Motor neuron (in vitro differentiated cells): ENCODE measurements around the gene HSFX3. TPM values are rescaled to one million over a fixed set of nuclear protein-coding genes. Genes with fewer than 3 reads are reported as not detected.
"Not testable (repeated sequence)": the region's sequence is repeated elsewhere in the genome, so short reads cannot be mapped to it uniquely, and the experiment has no call there.

ENCODE experiments used
- ATAC-seq, 8 experiments: fragments of 200-7000 bp; cut with Tn5 transposase; replicated peaks in 6 of 8; 2 replicates each; pipeline ENCODE4 v1.8.0; 2021; ENCODE audit warnings: mild to moderate bottlenecking in 8 of 8, moderate library complexity in 8 of 8
- H3K27ac ChIP-seq, 2 donors: fragments of 250-450 bp; sonication (Bioruptor Pico); 2 replicates each; pipeline ENCODE4 v1.9.0; 2021; ENCODE audit warnings: antibody characterized with exemption in 2 of 2, mild to moderate bottlenecking in 2 of 2, moderate library complexity in 1 of 2
- H3K4me1 ChIP-seq, 2 donors: fragments of 250-450 bp; sonication (Bioruptor Pico); replicated peaks in 1 of 2; 2 replicates each; pipeline ENCODE4 v1.6.1; 2021; ENCODE audit warnings: antibody characterized with exemption in 2 of 2, mild to moderate bottlenecking in 2 of 2, moderate library complexity in 1 of 2
- H3K4me3 ChIP-seq, 5 donors: fragments of 250-450 bp; sonication (Bioruptor Pico); 2 replicates each; pipeline ENCODE4 v1.9.0; 2021; ENCODE audit warnings: antibody characterized with exemption in 5 of 5, mild to moderate bottlenecking in 5 of 5, moderate library complexity in 4 of 5
- WGBS, 10 experiments: fragments of 450-650 bp; shearing (Covaris generic); methylation state at CpG; one replicate each; pipeline ENCODE4 v1.0.0; 2022; 5-methylcytosine and 5-hydroxymethylcytosine counted together
- in situ Hi-C, 9 experiments: fragments of 400-800 bp; cut with MboI; loops; one replicate each; pipeline ENCODE4 v1.15.0; 2021; ENCODE audit warnings: low sequenced_read_pairs in 9 of 9, low pct_unique_long_range_greater_than_20kb in 2 of 9; ENCODE audit not compliant: unreplicated experiment in 9 of 9
- total RNA-seq, 8 experiments: library from RNA; unstranded; fragments of 300-600 nt; gene quantifications; 2 replicates each; pipeline versions ENCODE4 v1.2.3 to v1.2.4, GENCODE V29; 2022

Gene HSFX3
- total RNA-seq, 8 experiments from 2014 or later: 0.16 to 0.50 (median 0.33) TPM; not detected in 5

DNA sequence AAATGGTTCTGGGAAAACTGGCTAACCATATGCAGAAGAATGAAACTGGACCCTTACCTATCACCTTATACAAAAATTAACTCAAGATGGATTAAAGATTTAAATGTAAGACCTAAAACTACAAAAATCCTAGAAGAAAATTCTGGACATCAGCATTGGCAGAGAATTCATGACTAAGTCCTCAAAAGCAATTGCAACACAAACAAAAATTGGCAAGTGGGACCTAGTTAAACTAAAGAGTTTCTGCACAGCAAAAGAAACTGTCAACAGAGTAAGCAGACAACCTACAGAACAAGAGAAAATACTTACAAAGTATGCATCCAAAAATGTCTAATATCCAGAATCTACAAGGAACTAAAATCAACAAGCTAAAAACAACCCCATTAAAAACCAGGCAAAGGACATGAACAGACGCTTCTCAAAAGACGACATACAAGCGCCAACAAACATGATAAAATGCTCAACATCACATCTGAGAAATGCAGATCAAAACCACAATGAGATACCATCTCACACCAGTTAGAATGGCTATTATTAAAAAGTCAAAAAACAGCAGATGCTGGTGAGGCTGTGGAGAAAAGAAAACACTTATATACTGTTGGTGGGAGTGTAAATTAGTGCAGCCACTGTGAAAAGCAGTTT lies 29.0 kb downstream of the HSFX3 start:
- WGBS, 10 experiments: 25 to 96% (median 84%) methylated on average over 3 of the region's 3 CpGs; no CpG with 5 or more reads in 6 of the 10 experiments
- H3K4me1 ChIP-seq, ATAC-seq, in situ Hi-C loops, H3K27ac ChIP-seq, H3K4me3 ChIP-seq: not testable (repeated sequence)

DNA sequence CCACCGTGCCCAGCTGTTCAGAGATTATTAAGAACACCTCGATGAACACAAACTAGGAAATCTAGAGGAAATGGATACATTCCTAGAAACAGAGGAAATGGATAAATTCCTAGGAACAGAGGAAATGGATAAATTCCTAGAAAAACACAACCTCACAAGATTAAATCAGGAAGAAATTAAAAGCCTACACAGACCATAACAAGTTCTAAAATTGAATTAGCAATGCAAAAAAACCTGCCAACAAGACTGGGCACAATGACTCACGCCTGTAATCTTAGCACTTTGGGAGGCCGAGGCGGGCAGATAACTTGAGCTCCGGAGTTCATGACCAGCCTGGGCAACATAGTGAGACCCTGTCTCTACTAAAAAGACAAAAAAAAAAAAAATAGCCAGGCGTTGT lies 31.5 kb downstream of the HSFX3 start:
- Histone ChIP-seq H3K27ac (no peak overlapping the region), H3K4me1 (no peaks in the 10 kb centered on the region), H3K4me3 (no peak overlapping the region)
- no peak for ATAC-seq
- 41 to 100% (median 74%) methylated on average over 1 to 6 of the region's 7 CpGs; no CpG with 5 or more reads in 4 of the 10 experiments for WGBS, 10 experiments
- in situ Hi-C loops: no loop called here

- Histone ChIP-seq H3K4me1 (peaks cover 3 to 4% of the 10 kb centered on the region in 2 donors), H3K4me3 (no peak overlapping the region), H3K27ac (no peak overlapping the region)
- WGBS, 10 experiments: 44 to 100% (median 80%) methylated on average over 1 of the region's 1 CpG; no CpG with 5 or more reads in 3 of the 10 experiments
- ATAC-seq: no peak
- in situ Hi-C loops: no loop called here
Measured at GRCh38 chrX:149517308-149517707, 32.4 kb downstream of the HSFX3 start.

DNA sequence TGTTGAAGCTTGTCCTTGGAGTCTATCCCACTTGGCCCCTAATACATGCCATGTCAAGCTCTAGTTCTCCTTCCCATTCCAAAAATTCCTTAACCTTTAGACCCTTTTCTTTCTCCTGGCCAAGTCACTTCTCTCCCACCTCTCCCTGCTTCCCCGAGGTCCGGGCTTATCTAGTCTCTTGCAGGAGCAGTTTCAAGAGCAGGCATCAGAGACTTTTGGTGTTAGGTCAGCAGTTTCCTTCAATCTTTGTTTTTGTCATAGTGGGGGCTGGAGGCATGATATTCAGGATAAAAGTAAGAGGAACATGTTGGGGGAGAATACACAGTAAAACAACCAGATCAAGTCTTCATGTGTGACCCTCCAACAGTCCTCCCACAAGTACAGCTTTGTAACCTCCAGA lies 33.1 kb downstream of the HSFX3 start:
- 33 to 90% methylated on average over 1 to 2 of the region's 2 CpGs; no CpG with 5 or more reads in 8 of the 10 experiments for WGBS, 10 experiments
- H3K4me3 ChIP-seq: no peak overlapping the region
- peaks cover 3 to 4% of the 10 kb centered on the region in 2 donors for H3K4me1 ChIP-seq
- no peak for ATAC-seq
- H3K27ac ChIP-seq: no peak overlapping the region
- in situ Hi-C loops: no loop called here

- in situ Hi-C loops: no loop called here
- no peak for ATAC-seq
- H3K4me3 ChIP-seq: no peak overlapping the region
- H3K4me1 ChIP-seq: peaks cover 3 to 4% of the 10 kb centered on the region in 2 donors
- 16 to 100% (median 80%) methylated on average over 1 to 3 of the region's 4 CpGs; no CpG with 5 or more reads in 5 of the 10 experiments for WGBS, 10 experiments
- no peak overlapping the region for H3K27ac ChIP-seq
Measured at GRCh38 chrX:149515954-149516602, 33.6 kb downstream of the HSFX3 start.

GRCh38 chrX:149513825-149514428 lies 35.8 kb downstream of the HSFX3 start:
- peaks cover 5 to 12% of the 10 kb centered on the region in 2 donors for H3K4me1 ChIP-seq
- no peak overlapping the region for H3K4me3 ChIP-seq
- in situ Hi-C loops: no loop called here
- no peak overlapping the region for H3K27ac ChIP-seq
- WGBS, 10 experiments: 42 to 70% methylated on average over 2 to 6 of the region's 9 CpGs; no CpG with 5 or more reads in 8 of the 10 experiments
- no peak for ATAC-seq

DNA sequence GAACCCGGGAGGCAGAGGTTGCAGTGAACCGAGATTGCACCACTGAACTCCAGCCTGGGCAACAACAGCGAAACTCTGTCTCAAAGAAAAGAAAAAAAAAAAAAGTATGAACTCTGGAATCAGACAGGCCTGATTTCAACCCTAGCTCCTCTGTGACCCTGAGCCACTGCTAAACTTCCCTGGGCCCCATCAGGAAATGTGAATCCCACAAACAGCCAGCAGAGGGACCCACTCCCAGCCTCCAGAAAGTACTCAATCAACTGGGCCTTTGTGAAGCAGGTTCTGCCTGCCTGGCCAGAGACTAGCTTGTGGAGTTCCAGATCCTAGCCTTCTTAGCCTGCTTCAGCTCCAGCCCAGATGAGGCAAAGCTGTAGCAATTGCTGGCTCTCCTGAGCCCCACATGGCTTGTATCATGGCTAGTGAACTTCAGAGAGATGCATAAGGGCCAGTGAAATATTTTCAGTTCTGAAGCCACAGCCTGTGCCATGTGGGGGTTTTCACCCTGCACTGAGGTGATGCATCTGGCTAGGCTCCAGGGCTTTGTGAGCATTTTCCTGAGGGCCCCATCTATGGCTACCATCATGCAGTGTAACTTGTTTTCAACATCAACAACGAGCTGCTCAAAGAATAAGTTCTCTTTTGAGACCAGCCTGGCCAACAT lies 37.4 kb downstream of the HSFX3 start:
- 59 to 87% methylated on average over 3 of the region's 4 CpGs; no CpG with 5 or more reads in 8 of the 10 experiments for WGBS, 10 experiments
- in situ Hi-C loops: no loop called here
- ATAC-seq: peak; percentile 63 to 86 (median 78)
- H3K4me3 ChIP-seq: no peak overlapping the region
- H3K27ac ChIP-seq: no peak overlapping the region
- peaks cover 5 to 12% of the 10 kb centered on the region in 2 donors for H3K4me1 ChIP-seq

- no peak for ATAC-seq
- in situ Hi-C loops: no loop called here
- 0 to 59% (median 52%) methylated on average over 1 to 4 of the region's 5 CpGs; no CpG with 5 or more reads in 7 of the 10 experiments for WGBS, 10 experiments
- peaks cover 6 to 14% of the 10 kb centered on the region in 2 donors for H3K4me1 ChIP-seq
- no peak overlapping the region for H3K27ac ChIP-seq
- no peak overlapping the region for H3K4me3 ChIP-seq
Measured at GRCh38 chrX:149511081-149511480, 38.6 kb downstream of the HSFX3 start.

GRCh38 chrX:149510386-149510785 lies 39.3 kb downstream of the HSFX3 start:
- no peak overlapping the region for H3K27ac ChIP-seq
- in situ Hi-C loops: no loop called here
- 0 to 10% (median 3%) methylated on average over 2 to 4 of the region's 4 CpGs; no CpG with 5 or more reads in 4 of the 10 experiments for WGBS, 10 experiments

GRCh38 chrX:149508467-149508866 lies 41.3 kb downstream of the HSFX3 start:
- ATAC-seq: no peak
- in situ Hi-C loops: no loop called here
- Histone ChIP-seq H3K27ac (no peak overlapping the region), H3K4me1 (peaks cover 11 to 19% of the 10 kb centered on the region in 2 donors), H3K4me3 (no peak overlapping the region)
- WGBS, 10 experiments: 100% methylated on average over 1 of the region's 1 CpG; no CpG with 5 or more reads in 9 of the 10 experiments

More at GRCh38 chrX:149510386-149510785, 39.3 kb downstream of the HSFX3 start:
- H3K4me1 ChIP-seq: peaks cover 11 to 17% of the 10 kb centered on the region in 2 donors
- H3K4me3 ChIP-seq: no peak overlapping the region
- ATAC-seq: peak in 6 of 8 experiments; percentile 20 to 76 (median 56)

GRCh38 chrX:149506349-149506748 lies 43.4 kb downstream of the HSFX3 start:
- in situ Hi-C loops: no loop called here
- 55 to 100% (median 88%) methylated on average over 2 of the region's 2 CpGs; no CpG with 5 or more reads in 4 of the 10 experiments for WGBS, 10 experiments
- no peak for ATAC-seq
- Histone ChIP-seq H3K4me3 (no peak overlapping the region), H3K4me1 (peaks cover 8 to 16% of the 10 kb centered on the region in 2 donors), H3K27ac (no peak overlapping the region)

DNA sequence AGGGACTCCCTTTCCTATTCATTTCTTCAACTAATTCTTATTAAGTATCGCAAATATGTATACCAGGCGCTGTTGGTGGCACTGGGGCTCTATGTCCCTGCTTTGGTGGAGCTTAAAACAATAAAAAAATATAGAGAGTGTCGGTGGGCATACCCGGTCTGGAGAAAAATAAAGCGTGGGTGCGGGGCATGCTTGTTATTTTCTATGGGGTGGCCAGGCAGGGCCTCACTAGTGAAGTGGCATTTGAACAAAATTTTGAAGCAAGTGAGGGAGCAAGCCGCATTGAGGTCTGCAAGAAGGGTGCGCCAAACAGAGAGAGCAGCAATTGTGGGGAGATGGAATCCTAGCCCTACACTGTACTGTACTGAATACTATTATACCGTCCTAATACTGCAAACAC lies 44.1 kb downstream of the HSFX3 start:
- in situ Hi-C loops: no loop called here
- no peak for ATAC-seq
- peak overlapping the region; percentile 49 to 63 (median 54) for H3K4me3 ChIP-seq
- H3K27ac ChIP-seq: peak overlapping the region; percentile 18 to 86
- H3K4me1 ChIP-seq: peaks cover 6 to 13% of the 10 kb centered on the region in 2 donors
- WGBS, 10 experiments: 45 to 69% (median 55%) methylated on average over 2 to 5 of the region's 9 CpGs; no CpG with 5 or more reads in 6 of the 10 experiments
